ENCODE measurements around the gene LMX1B.
"Not testable (repeated sequence)": the region's sequence is repeated elsewhere in the genome, so short reads cannot be mapped to it uniquely, and the experiment has no call there.

Gene LMX1B

DNA sequence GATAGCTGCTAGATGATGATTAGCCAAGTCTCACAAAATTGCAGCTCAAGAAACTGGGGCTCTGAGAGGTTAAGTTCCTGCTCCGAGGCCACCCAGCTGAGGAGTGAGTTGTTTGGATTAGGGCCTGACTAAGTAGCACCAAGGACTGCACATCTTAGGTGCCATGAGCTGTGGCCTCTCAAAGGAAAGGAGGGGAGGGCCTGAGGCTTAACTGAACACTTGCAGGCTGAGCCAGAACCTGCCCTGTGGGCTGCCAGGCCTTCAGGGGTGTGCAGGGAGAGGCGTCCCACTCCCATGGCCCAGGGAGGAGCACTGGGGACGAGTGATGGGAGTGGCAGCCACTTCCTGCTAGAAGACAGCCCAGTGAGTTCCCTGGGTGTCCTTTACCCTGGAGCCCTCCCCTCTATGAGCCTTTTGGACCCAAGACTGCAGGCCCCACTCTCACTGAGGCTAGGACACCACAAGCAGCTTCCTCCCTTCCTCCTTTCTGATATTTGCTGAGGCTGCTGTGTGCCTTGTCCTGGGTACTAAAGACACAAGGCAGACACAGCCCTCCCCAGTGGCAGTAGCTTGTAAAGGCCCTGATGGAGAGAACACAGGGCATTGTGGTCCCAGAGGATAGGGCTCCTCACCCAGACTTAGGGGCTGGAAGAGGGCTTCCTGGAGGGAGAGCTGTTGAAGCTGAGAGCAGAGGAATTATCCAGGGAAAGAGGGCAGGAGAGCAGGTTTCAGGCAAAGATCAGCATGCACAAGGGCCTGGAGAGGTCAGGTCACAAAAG is 22.1 kb downstream of the LMX1B start:
- no peak for DNase-seq

DNA sequence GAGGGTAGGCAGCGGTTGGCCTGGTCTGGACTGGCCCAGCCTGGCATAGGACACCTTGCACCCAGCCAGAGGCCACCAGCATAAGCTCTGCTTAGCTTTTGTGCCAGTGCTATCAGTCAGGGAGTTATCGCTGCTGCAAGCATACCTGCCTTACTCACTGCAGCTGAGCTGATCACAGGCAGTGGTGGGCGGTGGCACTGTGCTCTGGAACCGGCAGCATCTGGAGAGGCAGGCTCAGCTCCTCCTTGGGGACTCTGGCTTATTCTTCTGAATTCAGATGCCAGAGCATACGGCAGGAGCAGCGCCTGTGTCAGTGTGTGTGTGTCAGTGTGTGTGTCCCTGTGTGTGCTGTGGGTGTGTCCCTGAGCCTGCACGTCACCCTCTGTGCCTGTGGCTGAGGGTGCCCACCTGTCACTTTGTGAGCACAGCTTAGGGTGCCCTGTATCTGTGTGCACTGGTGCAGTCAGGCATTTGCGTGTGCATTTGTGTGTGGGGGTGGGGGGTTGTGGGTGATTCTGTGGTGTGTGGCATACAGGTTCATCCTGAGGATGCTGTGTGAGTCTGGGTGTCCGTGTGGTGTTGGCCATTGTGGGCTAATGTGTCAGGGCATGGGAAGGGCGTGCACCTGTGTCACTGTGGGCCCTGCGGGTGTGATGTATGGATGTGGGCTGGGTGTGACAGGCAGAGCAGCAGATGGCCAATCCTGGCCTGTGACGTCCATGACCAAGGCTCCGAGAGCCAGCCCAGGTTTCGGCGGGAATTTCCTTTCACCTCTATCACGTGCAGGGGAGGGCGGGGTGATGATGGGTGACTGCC is 23.5 kb downstream of the LMX1B start:
- DNase-seq, result no peak

DNA sequence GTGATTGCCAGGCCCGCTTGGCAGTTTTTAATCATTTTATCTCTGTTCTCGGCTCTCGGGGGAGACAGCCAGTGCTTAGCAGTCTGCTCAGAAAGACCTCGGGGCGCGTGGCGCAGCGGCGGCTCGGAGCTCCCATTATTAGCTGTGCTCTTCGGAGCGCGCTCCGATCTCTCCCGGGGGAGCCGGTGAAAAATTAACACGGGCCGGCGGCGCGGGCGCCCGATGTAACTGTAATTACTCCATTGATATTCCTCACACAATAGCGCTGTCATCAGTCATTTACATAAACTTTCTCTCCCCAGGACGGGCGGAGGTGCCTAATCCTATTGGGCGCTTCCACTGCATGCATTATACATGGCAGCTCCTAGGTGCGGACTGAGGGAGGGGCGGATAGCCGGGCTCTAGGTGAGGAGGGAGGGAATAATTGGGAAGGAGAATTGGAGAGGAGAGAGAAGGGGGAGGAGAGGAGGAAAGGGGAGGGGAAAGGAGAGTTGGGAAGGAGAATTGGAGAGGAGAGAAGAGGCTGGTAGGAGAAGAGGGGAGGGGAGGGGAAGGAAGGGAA is 24.9 kb downstream of the LMX1B start:
- no peak for DNase-seq

DNA sequence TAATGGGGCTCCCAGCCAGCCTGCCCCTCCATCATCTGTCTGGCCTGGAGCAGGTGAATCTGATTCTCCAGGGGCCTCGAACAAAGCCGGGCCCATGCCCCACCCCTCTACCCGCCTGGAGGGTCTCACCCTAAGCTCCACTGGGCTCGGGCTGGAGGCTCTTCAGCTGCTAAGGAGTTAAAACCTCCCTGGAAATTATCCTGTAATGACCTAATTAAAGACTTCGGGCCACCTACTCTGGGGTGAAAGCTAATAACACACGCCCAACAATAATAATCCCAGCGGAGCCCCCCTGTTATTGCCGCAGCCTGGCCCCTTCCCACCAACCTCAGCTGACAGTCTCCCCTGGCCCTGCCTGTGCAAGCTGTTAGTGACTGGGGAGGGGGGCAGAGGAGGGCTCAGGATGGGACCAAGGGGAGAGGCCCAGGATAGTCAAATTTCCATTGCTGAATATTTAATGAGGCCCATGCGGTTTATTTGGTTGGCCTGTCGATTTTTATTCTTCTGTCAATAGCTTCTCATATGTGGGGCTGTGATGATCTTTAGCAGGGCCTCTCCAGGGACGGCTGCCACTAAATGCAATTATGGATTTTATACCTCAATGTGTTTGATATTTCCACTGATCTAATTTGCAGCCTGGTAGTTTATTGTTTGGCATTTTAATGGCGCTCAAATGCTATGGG is 25.7 kb downstream of the LMX1B start:
- no peak for DNase-seq

DNA sequence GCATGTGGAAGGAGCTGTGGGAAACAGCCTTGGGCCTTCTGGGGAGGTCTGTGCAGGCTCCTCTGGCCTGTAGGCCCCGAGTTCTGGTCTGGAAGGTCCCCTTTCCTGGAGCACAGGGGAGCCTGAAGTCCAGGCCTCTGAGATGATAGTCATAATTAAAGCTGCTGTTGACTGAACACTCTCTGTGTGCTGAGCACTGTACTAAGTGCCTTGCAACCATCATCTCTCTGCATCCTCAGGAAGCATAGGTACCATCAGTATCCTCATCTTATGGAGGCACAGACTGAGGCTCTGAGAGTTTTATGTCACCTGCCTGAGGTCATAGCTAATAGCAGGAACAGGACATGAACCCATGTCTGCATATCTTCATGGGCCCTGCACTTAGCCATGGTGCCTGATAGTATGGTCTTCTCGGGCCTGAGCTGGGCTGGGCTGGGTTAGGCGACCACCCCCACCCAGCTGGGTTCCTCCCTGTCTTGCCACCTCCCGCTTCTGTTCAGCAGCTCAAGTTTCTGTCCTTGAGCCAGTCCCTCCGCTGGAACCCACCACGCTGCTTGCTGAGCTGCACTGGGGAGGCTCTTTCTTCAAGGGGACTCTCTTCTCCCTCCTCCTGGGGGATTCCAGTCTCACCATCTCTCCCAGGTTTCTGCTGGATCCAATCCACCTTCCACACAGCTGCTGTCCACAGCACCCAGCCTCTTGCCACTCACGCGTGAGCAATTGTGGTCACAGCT is 27.6 kb downstream of the LMX1B start:
- no peak for DNase-seq

DNA sequence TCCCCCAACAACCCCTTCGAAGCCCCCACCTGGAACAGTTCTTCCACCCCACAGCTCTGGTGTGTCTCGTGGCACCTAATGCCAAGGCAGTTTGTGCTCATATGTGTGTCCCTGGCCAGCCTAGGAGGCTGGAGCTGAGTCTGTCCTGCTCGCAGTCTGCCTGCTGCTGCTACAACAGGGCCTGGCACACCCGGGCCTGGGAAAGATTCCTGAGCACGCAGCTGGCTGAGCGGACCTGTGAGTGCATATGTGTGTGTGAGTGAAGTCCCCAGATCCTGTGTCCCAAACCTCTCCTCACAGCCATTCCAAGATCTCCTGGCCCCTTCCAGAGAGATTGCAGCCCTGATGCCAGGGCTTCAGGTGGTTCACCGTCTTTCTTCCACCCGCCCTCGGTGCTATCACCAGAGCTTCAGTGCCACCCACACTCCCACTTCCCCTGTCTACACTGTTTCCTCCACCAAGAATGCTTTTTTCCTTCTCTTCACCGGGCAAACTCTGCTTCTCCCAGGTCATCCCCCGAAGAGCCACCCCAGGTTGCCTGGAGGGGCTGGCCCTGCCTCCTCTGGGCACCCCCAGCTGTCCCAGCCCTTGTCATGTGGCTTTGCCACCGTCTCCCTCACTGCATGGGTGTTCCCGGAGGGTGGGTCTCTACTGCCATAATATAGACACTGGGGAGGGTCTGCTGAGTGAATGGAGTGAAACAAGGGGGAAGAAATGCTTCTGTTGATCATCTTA is 28.4 kb downstream of the LMX1B start:
- DNase-seq, result no peak

DNA sequence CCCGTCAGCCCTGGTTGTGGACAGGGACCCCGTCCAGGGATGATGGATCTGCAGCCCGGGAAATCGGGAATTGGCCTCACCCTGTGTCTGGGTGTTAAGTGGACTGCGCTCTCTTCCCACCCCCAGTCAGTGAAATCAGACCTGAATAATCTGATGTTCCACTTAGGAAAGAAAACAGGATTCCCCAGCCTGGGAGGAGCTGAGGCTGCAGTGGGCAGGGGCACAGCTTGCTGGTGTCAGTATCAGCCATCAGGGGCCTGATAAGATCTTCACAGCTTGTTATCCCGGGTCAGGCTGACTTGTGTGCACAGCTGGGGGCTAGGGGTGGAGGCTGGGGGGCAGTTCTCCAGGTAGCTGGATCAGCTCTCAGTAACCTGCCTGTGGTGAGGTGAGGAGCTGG is 29.1 kb downstream of the LMX1B start:
- no peak for DNase-seq

DNA sequence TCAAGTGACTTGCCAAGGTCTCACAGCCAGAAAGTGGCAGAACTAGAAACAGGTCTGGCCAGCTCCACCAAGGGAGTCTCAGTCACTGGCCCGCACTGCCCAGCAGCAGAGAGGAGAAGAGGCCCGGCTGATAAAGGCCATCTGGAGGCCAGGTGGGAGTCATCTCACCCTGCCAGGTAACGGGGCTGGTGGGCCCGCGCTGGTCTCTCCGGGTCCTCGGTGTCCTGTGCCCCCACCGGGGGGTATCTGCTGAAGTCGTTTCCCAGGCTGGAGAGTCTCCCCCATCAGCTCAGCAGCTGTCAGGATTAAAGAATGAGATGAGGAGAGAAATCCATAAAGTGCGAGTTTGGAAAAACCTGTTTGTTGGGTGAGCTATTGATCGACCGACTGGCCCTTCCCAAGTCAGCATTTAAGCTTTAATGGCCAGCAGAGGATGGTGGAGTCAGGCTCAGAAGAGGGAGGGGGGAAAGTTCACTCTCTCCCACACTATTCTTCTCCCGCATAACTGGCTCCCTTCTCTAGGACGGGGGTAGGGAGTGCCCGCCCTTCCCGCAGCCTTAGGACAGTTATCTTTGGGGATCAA is 30.3 kb downstream of the LMX1B start:
- DNase-seq, result no peak

DNA sequence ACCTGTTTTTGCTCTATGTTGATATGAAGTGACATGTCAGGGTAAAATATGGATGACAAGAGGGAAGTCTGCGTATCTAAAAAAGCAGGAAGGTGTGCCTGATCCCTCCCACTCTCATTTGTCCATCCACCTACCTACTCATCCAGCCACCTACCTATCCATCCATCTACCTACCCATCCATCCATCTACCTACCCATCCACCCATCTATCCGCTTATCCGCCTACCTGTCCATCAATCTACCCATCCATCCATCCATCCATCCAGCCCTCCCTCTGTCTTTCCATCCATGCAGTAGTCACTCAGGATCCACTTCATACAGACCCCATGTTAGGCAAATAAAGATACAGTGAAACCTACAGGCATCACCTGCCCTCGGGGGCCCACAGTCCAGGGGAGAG is 32.4 kb downstream of the LMX1B start:
- DNase-seq, result no peak

DNA sequence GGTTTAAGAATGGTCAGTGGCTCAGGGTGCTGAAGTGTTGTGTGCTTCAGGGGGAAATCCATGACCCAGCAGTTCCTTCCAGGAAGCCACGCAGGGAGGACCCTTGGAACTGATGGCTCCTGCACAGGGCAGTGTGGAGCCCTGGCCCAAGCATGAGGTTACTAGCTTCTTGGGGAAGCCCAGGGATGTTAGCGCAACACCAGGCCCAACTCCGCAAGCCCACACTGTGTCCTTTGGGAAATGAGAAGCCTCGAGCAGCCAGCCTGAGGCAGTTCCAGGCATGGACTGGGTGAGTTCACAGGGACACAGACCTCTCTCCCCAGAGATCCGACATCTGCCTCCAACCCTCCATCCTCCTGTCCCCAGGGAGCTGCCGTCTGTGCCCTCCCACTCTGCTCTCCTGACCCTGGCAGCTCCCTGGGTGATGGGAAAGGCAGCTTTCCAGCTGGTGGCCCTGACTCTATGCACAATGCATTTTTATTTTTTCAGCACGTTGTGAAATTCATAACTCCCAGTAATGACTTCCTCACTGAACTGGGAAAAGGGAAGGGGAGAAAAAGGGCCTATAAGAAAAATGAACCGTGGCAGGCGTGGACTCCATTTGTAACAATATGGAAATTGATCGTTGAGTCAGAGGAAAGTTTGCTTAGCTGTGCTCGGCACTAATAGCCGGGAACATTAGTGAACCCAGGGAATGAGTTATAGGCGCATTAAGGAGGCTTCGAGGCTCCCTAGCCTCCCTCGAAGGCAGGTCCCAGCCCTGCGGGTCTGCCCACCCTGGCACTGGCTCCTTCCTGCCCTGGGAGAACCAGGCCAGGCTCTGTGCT is 34.1 kb downstream of the LMX1B start:
- no peak for DNase-seq

DNA sequence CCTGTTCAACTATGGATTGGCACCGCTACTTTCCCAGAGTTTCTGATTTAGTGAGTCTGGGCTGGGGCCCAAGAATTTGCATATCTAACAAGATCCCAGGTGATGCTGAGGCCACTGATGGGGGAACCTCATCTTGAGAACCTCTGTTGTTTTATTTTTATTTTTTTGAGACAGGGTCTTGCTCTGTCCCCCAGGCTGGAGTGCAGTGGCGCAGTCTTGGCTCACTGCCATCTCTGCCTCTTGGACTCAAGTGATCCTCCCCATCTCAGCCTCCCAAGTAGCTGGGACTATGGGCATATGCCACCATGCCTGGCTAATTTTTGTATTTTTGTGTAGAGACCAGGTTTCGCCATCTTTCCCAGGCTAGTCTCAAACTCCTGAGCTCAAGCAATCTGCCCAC is 35.7 kb downstream of the LMX1B start:
- DNase-seq, result no peak

DNA sequence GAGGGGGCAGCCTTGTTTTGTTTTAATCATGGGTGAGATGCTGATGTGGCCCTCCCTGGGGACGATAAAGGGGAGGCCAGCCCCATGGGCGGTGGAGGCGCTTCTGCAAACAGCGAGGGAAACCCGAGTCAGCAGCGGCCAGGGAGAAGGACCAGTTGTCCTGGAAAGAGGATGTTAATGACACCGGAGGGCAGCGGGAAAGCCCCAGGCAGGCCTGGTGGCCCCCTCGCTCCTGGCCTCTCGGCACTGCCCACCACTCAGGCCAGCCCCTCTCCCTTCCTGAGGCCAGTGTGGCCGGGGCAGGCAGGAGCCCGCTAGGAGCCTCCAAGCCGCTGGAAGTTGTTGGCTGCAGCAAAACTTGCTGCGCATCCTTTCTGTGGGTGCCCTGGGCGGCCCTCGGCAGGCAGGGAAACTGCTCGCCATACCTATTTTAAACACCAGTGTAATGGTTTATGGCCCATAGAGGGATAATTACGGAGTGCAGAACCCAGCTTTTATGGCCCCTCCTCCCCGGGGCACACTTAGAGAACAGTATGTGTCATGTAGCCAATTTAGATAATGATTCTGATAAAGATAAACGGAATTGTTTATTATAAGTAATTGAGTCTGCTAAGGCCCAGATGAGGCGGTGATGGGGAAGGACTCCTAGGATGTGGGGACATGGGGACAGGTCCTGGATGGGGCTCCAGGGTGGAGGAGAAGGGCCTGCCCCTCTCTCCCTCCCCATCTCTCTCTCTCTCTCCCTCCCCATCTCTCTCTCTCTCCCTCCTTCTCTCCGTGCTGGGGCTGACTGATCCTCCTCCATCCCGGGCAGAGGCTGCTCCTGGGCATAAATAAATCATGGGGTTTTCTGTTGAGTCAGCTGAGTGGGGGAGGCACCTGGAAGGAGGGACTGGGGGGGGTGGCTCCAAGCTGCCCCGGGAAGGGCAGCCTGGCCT is 36.9 kb downstream of the LMX1B start:
- no peak for DNase-seq

DNA sequence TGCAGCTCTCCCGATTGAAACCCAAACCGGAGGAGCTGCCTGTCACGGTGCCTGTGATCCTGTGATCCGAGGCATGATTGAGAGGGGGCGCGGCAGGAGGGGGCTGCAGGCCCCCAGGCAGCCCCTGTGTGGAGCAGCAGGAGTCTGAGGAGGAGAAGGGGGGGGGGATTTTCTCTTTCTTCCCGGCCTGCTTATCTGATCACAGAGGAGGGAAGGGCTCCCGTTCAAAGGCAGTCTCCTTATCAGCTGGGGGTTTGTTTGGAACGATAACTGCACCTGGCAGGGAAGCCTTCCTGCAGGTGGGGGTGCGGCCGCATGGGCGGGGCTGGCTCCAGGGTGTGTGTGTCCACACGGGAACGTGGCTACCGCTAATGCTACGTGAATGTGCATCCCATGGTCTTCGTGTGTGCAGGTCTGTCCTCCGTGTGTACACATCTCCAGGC is 38.4 kb downstream of the LMX1B start:
- DNase-seq, result no peak

DNA sequence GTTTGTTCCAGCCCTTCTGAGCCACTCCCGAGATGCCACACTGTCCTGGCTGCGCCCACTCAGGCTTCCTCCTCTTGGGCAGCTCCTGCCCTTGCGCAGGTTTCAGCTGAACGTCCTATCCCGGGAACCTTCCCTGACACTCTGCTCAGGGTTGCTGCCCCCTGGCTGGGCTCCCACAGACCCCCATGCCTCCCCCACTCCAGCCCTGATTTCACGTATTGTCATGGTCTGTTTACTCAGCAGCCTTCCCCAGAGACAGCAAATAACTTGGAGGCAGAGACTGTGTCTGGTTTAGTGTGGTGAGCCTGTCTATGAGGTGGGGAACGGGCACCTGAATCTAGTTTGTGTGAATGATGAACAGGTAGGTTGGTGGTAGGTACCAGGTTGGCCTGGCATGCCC is 40.4 kb downstream of the LMX1B start:
- DNase-seq, result no peak

DNA sequence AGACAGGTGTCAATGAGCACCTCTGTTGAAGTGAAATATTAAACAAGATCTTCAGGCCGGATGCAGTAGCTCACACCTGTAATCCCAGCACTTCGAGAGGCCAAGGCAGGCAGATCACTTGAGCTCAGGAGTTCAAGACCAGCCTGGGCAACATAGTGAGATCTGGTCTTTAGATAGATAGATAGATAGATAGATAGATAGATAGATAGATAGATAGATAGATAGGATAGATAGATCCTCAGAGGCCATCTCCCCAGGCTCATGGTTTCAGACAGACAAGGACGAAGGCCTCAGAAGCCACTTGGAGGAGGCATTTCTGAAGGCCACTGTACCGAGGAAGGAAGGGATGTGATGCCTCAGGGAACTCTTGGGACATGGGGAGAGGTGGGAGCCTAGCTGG is 42.5 kb downstream of the LMX1B start:
- not testable (repeated sequence) for DNase-seq

DNA sequence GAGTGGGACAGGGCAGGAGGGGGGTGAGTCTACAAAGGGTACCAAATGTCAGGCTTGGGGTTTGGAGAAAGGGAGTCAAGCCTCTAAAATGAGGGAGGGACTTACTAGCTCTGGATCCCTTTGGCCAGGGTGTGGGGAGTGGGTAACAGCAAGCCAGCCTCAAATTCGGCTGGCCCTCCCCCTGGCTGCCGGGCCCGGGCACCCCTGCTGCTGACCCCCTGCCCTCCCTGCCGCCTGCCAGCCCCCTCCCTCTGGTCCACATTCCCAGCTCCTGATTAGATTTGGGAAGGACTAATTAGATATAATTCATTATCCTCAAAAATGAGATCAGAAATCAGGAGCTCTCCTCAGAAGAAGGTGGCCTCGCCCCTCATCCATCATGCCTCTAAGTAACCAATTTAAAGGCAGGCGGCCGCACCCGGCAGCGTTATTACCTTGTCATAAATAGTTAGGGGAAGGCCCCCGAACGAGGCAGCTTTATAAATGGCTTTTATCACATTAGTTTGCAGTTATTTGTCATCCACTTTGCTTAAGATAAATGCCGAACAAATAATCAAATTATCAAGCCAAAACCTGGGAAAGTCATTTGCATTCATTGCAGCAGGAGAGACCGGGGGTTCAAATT is 44.6 kb downstream of the LMX1B start:
- DNase-seq, result no peak

DNA sequence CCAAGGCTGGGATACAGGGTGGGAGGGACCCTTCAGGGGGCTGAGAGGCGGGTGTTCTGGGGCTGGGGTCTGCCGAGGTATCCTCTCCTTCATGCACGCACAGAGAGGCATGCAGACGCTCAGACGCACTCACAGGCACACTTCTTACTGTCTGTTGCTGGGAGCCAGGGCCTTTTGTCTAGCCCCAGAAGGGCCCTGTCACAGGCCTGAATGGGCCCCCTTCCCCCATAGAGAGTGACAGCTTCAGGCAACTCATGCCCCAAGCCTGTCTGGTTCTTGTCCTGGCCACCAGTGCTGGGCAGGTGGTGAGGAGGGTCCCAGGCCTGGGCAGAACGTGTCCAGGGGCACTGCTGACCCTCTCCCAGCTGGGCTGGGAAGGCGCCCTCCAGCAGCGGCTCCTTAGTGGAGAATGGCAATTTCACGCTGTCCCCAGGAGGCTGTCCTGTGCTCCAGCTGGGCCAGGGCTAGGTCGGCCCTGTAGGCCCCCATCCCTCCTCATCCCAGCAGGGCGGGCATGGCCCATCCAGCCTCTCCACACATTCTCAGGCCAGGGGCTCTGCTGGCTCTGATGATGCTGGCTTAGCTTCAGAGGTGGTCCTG is 45.3 kb downstream of the LMX1B start:
- no peak for DNase-seq

DNA sequence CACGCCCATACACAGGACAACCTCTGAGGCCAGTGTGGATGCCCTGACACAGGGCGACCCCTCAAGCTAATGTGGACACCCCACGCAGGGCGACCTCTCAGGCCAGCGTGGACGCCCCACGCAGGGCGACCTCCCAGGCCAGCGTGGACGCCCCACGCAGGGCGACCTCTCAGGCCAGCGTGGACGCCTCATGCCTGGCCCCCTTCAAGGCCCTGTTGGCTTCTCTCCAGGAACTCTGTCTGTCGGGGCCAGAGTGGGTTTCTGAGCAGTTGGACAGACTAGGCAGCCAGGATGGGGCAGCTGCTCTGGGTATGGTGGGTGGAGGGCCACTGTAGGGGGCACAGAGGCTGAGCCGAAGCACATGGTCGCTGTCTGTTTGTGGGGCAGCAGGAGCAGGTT is 47.4 kb downstream of the LMX1B start:
- DNase-seq, result no peak
